ENCODE results near the gene STKLD1. TPM values are rescaled to one million over a fixed set of nuclear protein-coding genes. Genes with fewer than 3 reads are reported as not detected.
A peak's percentile ranks its signal among the peaks of the same experiment; 100 is the strongest.
"Not testable (repeated sequence)": the region's sequence is repeated elsewhere in the genome, so short reads cannot be mapped to it uniquely, and the experiment has no call there.

STKLD1 gene
- total RNA-seq (under 1 TPM; 0.82 to 0.99 TPM), polyA plus RNA-seq (ENCODE audit: insufficient read length in 6 of 6) (1 to 10 TPM; 3.0 to 6.1 (median 3.6) TPM)
- long read RNA-seq, donor 1, result 0 reads
- long read RNA-seq, donor 2, result 0 reads
- long read RNA-seq, donor 3, result 0 reads
- long read RNA-seq, donor 4, partial matches to known transcripts, result 1 of 1 reads
- long read RNA-seq, donor 4, other reads (novel, unspliced or antisense), result 0 of 1 reads
- long read RNA-seq, donor 5, result 0 reads
- long read RNA-seq, donor 6, partial matches to known transcripts, result 0 of 1 reads
- long read RNA-seq, donor 6, other reads (novel, unspliced or antisense), result 0 of 1 reads
- long read RNA-seq, donor 7, result 0 reads
- long read RNA-seq, donor 8, partial matches to known transcripts, result 0 of 1 reads
- long read RNA-seq, donor 8, other reads (novel, unspliced or antisense), result 0 of 1 reads
- long read RNA-seq, donor 9, result 0 reads
- long read RNA-seq, donor 10, result 0 reads
- long read RNA-seq, donor 11, result 0 reads
- long read RNA-seq, donor 12, result 0 reads

GRCh38 chr9:133375724-133376654, at the start of gene STKLD1, which contains the start of gene SURF4:
Gene STKLD1, plus strand, starts transcription at chr9:133376366. Its CDS starts 108 bp downstream, at chr9:133376474.
Gene SURF4, minus strand, starts transcription at chr9:133376060. Its CDS starts 91 bp downstream, at chr9:133375969.
- peak within 1 kb of the TSS; percentile 91 to 97 for H3K4me3 ChIP-seq
- peak within 1 kb of the TSS; percentile 97 for H3K27ac ChIP-seq
- H3K27me3 ChIP-seq, result no peaks in the 10 kb centered on the region
- peaks cover 0 to 17% of the 10 kb centered on the region in 2 donors for H3K36me3 ChIP-seq
- peaks cover 13 to 51% of the 10 kb centered on the region in 2 donors for H3K4me1 ChIP-seq
- ATAC-seq, result peak; percentile 95
- DNase-seq, result peak; percentile 95 to 100 (median 96)
- intact Hi-C loops (cut with DNase I), result no loop called here
- TF ChIP-seq CTCF (IDR thresholded peaks at IDR 0.05), result peak in 1 of 2 donors; percentile 40
- no peaks in the 10 kb centered on the region for H3K9me3 ChIP-seq

- not testable (repeated sequence) for H3K27me3 ChIP-seq, H3K27ac ChIP-seq, H3K4me3 ChIP-seq, H3K4me1 ChIP-seq, H3K9me3 ChIP-seq
- peaks cover 0 to 23% of the 10 kb centered on the region in 2 donors for H3K36me3 ChIP-seq
- peak in 1 of 4 donors; percentile 19 for DNase-seq
- intact Hi-C loops (cut with DNase I), result loop anchor here in 1 of 2 donors (5.0 kb wide), 1 partner anchor 140 kb away; no protein-coding TSS in a partner anchor
- ATAC-seq, result peak; percentile 38
These were observed 49.1 kb upstream of the STKLD1 start for GRCh38 chr9:133327021-133327420.

GRCh38 chr9:133327834-133328484, 48.2 kb upstream of the STKLD1 start:
- Histone ChIP-seq H3K27me3 (peaks cover 0 to 1% of the 10 kb centered on the region in 2 donors), H3K4me1 (no peaks in the 10 kb centered on the region), H3K36me3 (peaks cover 0 to 32% of the 10 kb centered on the region in 2 donors), H3K27ac (no peak overlapping the region), H3K9me3 (no peaks in the 10 kb centered on the region), H3K4me3 (no peak overlapping the region)
- intact Hi-C loops (cut with DNase I), result loop anchor here in 1 of 2 donors (5.0 kb wide), 1 partner anchor 141 kb away; no protein-coding TSS in a partner anchor
- no peak for TF ChIP-seq CTCF (IDR thresholded peaks at IDR 0.05)
- no peak for ATAC-seq
- no peak for DNase-seq

- not testable (repeated sequence) for ATAC-seq, H3K9me3 ChIP-seq, H3K27me3 ChIP-seq, H3K4me3 ChIP-seq, H3K4me1 ChIP-seq, H3K27ac ChIP-seq
- peak; percentile 52 to 57 for TF ChIP-seq CTCF (IDR thresholded peaks at IDR 0.05)
- intact Hi-C loops (cut with DNase I), result loop anchor here in 1 of 2 donors (5.0 kb wide), 1 partner anchor 142 kb away; no protein-coding TSS in a partner anchor
- DNase-seq, result peak in 1 of 4 donors; percentile 64
- peaks cover 0 to 47% of the 10 kb centered on the region in 2 donors for H3K36me3 ChIP-seq
These were observed 46.6 kb upstream of the STKLD1 start for GRCh38 chr9:133329306-133330156.
